HepG2 (cell line): ENCODE measurements around the gene SPATC1L.

ENCODE experiments used
- CC2D1A ChIP-seq: sonication (generic); formaldehyde crosslinking; IDR thresholded peaks from 2 replicates; pipeline ENCODE4 v1.8.1; 2023; ENCODE audit warnings: mild to moderate bottlenecking, missing genetic modification reagents
- MEF2D ChIP-seq: sonication (generic); formaldehyde crosslinking; IDR thresholded peaks from 2 replicates; pipeline ENCODE4 v1.5.1; 2020; ENCODE audit warnings: mild to moderate bottlenecking, missing genetic modification reagents
- MTA3 ChIP-seq: sonication (generic); formaldehyde crosslinking; IDR thresholded peaks from 2 replicates; pipeline ENCODE4 v1.4.0; 2020; ENCODE audit warnings: missing genetic modification reagents
- RNF2 ChIP-seq: fragments of 450-650 bp; conservative IDR thresholded peaks from 2 replicates; pipeline ENCODE4 v1.6.1; 2016; ENCODE audit warnings: low read depth
- SMARCE1 ChIP-seq: fragments of 450-650 bp; IDR thresholded peaks from 2 replicates; pipeline ENCODE4 v1.6.1; 2017; ENCODE audit warnings: borderline replicate concordance
- YY1 ChIP-seq: IDR thresholded peaks from 2 replicates; pipeline ENCODE4 v1.6.1; 2011; ENCODE audit warnings: low read length, low read depth, moderate library complexity, mild to moderate bottlenecking; ENCODE audit not compliant: insufficient read depth, insufficient replicate concordance
- ZNF235 ChIP-seq: sonication (generic); formaldehyde crosslinking; IDR thresholded peaks from 2 replicates; pipeline ENCODE4 v1.8.1; 2023; ENCODE audit warnings: mild to moderate bottlenecking, missing genetic modification reagents, borderline replicate concordance
- ZNF329 ChIP-seq: sonication (generic); formaldehyde crosslinking; IDR thresholded peaks from 2 replicates; pipeline ENCODE4 v1.9.0; 2021; ENCODE audit warnings: low read depth, mild to moderate bottlenecking, missing genetic modification reagents
- ZNF660 ChIP-seq: sonication (generic); formaldehyde crosslinking; IDR thresholded peaks from 2 replicates; pipeline ENCODE4 v1.5.1; 2020; ENCODE audit warnings: mild to moderate bottlenecking, low read depth, missing genetic modification reagents, borderline replicate concordance
- TF ChIP-seq, protein P1 (sequence below): sonication (generic); formaldehyde crosslinking; IDR thresholded peaks from 2 replicates; pipeline ENCODE4 v1.5.0; 2020; ENCODE audit warnings: mild to moderate bottlenecking, missing genetic modification reagents, moderate library complexity
- TF ChIP-seq, protein P2 (sequence below): sonication (generic); formaldehyde crosslinking; IDR thresholded peaks from 2 replicates; pipeline ENCODE4 v1.5.1; 2020; ENCODE audit warnings: missing genetic modification reagents, mild to moderate bottlenecking, borderline replicate concordance
- TF ChIP-seq, protein P3 (sequence below): sonication (generic); formaldehyde crosslinking; IDR thresholded peaks from 2 replicates; pipeline ENCODE4; 2020; ENCODE audit warnings: missing genetic modification reagents, mild to moderate bottlenecking, borderline replicate concordance
- TF ChIP-seq, protein P4 (sequence below), 2 experiments: sonication (generic) in 1 of 2; formaldehyde crosslinking in 1 of 2; IDR thresholded peaks; 2 replicates each; pipeline versions ENCODE4 v1.4.0 to v1.6.1; 2018 to 2020; ENCODE audit warnings: missing genetic modification reagents in 2 of 2, borderline replicate concordance in 1 of 2, low read depth in 1 of 2, mild to moderate bottlenecking in 1 of 2, missing biosample characterization in 1 of 2
- TF ChIP-seq, protein P5 (sequence below): IDR thresholded peaks from 2 replicates; pipeline ENCODE4 v1.6.1; 2016; ENCODE audit warnings: missing compliant biosample characterization, missing genetic modification reagents, borderline replicate concordance

DNA sequence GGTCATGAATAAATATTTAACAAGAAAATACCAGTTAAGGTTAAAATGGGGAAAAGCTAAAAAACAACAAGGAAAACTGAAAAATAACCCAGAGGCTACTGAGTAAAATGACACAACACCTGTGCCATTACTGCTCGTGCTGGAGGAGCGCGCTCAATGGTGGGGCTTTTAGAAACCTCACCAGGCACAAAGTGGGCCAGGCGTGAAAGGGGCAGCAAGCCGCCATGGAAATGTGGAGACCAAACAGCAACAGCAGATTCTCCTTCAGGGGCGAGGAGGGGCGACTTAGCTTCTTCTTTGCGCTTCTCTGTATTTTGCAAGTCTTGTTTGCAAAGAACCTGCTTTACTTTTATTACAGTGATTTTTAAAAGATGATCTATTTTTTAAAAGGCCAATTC lies 18.9 kb upstream of the SPATC1L start:
- TF ChIP-seq, protein P1, sequence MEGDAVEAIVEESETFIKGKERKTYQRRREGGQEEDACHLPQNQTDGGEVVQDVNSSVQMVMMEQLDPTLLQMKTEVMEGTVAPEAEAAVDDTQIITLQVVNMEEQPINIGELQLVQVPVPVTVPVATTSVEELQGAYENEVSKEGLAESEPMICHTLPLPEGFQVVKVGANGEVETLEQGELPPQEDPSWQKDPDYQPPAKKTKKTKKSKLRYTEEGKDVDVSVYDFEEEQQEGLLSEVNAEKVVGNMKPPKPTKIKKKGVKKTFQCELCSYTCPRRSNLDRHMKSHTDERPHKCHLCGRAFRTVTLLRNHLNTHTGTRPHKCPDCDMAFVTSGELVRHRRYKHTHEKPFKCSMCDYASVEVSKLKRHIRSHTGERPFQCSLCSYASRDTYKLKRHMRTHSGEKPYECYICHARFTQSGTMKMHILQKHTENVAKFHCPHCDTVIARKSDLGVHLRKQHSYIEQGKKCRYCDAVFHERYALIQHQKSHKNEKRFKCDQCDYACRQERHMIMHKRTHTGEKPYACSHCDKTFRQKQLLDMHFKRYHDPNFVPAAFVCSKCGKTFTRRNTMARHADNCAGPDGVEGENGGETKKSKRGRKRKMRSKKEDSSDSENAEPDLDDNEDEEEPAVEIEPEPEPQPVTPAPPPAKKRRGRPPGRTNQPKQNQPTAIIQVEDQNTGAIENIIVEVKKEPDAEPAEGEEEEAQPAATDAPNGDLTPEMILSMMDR (CRISPR knock-in tag), result no peak
- TF ChIP-seq ZNF660, result no peak
- TF ChIP-seq SMARCE1, result no peak
- no peak for TF ChIP-seq YY1
- TF ChIP-seq, protein P2, sequence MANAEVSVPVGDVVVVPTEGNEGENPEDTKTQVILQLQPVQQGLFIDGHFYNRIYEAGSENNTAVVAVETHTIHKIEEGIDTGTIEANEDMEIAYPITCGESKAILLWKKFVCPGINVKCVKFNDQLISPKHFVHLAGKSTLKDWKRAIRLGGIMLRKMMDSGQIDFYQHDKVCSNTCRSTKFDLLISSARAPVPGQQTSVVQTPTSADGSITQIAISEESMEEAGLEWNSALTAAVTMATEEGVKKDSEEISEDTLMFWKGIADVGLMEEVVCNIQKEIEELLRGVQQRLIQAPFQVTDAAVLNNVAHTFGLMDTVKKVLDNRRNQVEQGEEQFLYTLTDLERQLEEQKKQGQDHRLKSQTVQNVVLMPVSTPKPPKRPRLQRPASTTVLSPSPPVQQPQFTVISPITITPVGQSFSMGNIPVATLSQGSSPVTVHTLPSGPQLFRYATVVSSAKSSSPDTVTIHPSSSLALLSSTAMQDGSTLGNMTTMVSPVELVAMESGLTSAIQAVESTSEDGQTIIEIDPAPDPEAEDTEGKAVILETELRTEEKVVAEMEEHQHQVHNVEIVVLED (CRISPR knock-in tag), result no peak
- TF ChIP-seq ZNF329, result no peak
- no peak for TF ChIP-seq MEF2D (CRISPR knock-in tag)
- no peak for TF ChIP-seq RNF2
- TF ChIP-seq, protein P3, sequence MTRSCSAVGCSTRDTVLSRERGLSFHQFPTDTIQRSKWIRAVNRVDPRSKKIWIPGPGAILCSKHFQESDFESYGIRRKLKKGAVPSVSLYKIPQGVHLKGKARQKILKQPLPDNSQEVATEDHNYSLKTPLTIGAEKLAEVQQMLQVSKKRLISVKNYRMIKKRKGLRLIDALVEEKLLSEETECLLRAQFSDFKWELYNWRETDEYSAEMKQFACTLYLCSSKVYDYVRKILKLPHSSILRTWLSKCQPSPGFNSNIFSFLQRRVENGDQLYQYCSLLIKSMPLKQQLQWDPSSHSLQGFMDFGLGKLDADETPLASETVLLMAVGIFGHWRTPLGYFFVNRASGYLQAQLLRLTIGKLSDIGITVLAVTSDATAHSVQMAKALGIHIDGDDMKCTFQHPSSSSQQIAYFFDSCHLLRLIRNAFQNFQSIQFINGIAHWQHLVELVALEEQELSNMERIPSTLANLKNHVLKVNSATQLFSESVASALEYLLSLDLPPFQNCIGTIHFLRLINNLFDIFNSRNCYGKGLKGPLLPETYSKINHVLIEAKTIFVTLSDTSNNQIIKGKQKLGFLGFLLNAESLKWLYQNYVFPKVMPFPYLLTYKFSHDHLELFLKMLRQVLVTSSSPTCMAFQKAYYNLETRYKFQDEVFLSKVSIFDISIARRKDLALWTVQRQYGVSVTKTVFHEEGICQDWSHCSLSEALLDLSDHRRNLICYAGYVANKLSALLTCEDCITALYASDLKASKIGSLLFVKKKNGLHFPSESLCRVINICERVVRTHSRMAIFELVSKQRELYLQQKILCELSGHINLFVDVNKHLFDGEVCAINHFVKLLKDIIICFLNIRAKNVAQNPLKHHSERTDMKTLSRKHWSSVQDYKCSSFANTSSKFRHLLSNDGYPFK (CRISPR knock-in tag), result no peak
- TF ChIP-seq MTA3 (CRISPR knock-in tag), result no peak
- TF ChIP-seq ZNF235 (CRISPR knock-in tag), result no peak
- TF ChIP-seq, protein P4, sequence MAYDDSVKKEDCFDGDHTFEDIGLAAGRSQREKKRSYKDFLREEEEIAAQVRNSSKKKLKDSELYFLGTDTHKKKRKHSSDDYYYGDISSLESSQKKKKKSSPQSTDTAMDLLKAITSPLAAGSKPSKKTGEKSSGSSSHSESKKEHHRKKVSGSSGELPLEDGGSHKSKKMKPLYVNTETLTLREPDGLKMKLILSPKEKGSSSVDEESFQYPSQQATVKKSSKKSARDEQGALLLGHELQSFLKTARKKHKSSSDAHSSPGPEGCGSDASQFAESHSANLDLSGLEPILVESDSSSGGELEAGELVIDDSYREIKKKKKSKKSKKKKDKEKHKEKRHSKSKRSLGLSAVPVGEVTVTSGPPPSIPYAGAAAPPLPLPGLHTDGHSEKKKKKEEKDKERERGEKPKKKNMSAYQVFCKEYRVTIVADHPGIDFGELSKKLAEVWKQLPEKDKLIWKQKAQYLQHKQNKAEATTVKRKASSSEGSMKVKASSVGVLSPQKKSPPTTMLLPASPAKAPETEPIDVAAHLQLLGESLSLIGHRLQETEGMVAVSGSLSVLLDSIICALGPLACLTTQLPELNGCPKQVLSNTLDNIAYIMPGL (CRISPR knock-in tag; IDR thresholded peaks at IDR 0.05; ENCODE audit: borderline replicate concordance in 1 of 2, low read depth in 1 of 2), result no peak
- TF ChIP-seq, protein P5, sequence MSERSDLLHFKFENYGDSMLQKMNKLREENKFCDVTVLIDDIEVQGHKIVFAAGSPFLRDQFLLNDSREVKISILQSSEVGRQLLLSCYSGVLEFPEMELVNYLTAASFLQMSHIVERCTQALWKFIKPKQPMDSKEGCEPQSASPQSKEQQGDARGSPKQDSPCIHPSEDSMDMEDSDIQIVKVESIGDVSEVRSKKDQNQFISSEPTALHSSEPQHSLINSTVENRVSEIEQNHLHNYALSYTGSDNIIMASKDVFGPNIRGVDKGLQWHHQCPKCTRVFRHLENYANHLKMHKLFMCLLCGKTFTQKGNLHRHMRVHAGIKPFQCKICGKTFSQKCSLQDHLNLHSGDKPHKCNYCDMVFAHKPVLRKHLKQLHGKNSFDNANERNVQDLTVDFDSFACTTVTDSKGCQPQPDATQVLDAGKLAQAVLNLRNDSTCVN (CRISPR knock-in tag), result no peak
- TF ChIP-seq CC2D1A, result no peak
